GM21360 (cell line): ENCODE measurements around the gene CCDC88C.
A peak's percentile ranks its signal among the peaks of the same experiment; 100 is the strongest.
"Not testable (repeated sequence)": the region's sequence is repeated elsewhere in the genome, so short reads cannot be mapped to it uniquely, and the experiment has no call there.

ENCODE experiments used
- ATAC-seq: cut with Tn5 transposase; IDR thresholded peaks from one replicate; pipeline ENCODE4 v1.9.1; 2021; ENCODE audit warnings: mild to moderate bottlenecking, moderate library complexity; ENCODE audit not compliant: unreplicated experiment

Gene CCDC88C

GRCh38 chr14:91257328-91258010, 160.2 kb downstream of the CCDC88C start:
- no peak for ATAC-seq

GRCh38 chr14:91256661-91257060, 161.0 kb downstream of the CCDC88C start:
- ATAC-seq, result no peak

- no peak for ATAC-seq
These were observed 162.5 kb downstream of the CCDC88C start for GRCh38 chr14:91255026-91255695.

- ATAC-seq, result no peak
These were observed 163.2 kb downstream of the CCDC88C start for GRCh38 chr14:91254461-91254860.

GRCh38 chr14:91253795-91254323, 163.8 kb downstream of the CCDC88C start:
- ATAC-seq, result no peak

GRCh38 chr14:91252871-91253794, 164.5 kb downstream of the CCDC88C start:
- no peak for ATAC-seq

- no peak for ATAC-seq
These were observed 166.7 kb downstream of the CCDC88C start for GRCh38 chr14:91250912-91251311.

GRCh38 chr14:91249841-91250616, 167.6 kb downstream of the CCDC88C start:
- ATAC-seq, result peak; percentile 77

- ATAC-seq, result no peak
These were observed 171.4 kb downstream of the CCDC88C start for GRCh38 chr14:91246051-91246852.

- not testable (repeated sequence) for ATAC-seq
These were observed 172.0 kb downstream of the CCDC88C start for GRCh38 chr14:91245616-91246015.

GRCh38 chr14:91245029-91245428, 172.6 kb downstream of the CCDC88C start:
- ATAC-seq, result no peak

GRCh38 chr14:91244501-91244901, 173.1 kb downstream of the CCDC88C start, which contains the start of gene GPR68:
GPR68 (minus strand) TSS chr14:91244704; CDS start chr14:91235050, 9,654 bp downstream.
- no peak for ATAC-seq

- no peak for ATAC-seq
These were observed 174.5 kb downstream of the CCDC88C start for GRCh38 chr14:91243074-91243471.

GRCh38 chr14:91242635-91243034, 175.0 kb downstream of the CCDC88C start:
- ATAC-seq, result no peak

- peak; percentile 51 for ATAC-seq
These were observed 175.8 kb downstream of the CCDC88C start for GRCh38 chr14:91241863-91242262.

GRCh38 chr14:91238661-91239060, 179.0 kb downstream of the CCDC88C start:
- ATAC-seq, result no peak

- ATAC-seq, result no peak
These were observed 179.5 kb downstream of the CCDC88C start for GRCh38 chr14:91238085-91238484.

GRCh38 chr14:91237219-91237618, 180.4 kb downstream of the CCDC88C start:
- no peak for ATAC-seq

GRCh38 chr14:91235841-91236240, 181.8 kb downstream of the CCDC88C start:
- ATAC-seq, result no peak

GRCh38 chr14:91234791-91235114, 182.9 kb downstream of the CCDC88C start:
- ATAC-seq, result no peak
